Kidney (tissue), 14 donors: ENCODE results near the gene TNRC6A. TPM values are rescaled to one million over a fixed set of nuclear protein-coding genes. Genes with fewer than 3 reads are reported as not detected.

Experiments
- DNase-seq, 5 donors: peaks; one replicate each; pipeline ENCODE4 v3.0.0-alpha.2; 2013 to 2020
- FAIRE-seq: peaks from 2 replicates; lab custom pipeline; 2012; peaks lifted over from hg19 to GRCh38; lab: Jason Lieb, UNC
- H3K27ac ChIP-seq, 2 donors: one replicate each; pipeline ENCODE4 v1.7.0; 2013; ENCODE audit warnings: low read depth in 2 of 2, low read length in 2 of 2, inconsistent platforms in 1 of 2
- H3K27me3 ChIP-seq: one replicate; pipeline ENCODE4 v1.7.1; 2013; ENCODE audit warnings: low read length, inconsistent platforms; ENCODE audit not compliant: control insufficient read depth, insufficient read depth
- H3K36me3 ChIP-seq, 3 donors: one replicate each; pipeline versions ENCODE4 v1.7.0 to v1.7.1; 2013; ENCODE audit warnings: low read length in 3 of 3, control low read depth in 1 of 3, inconsistent platforms in 1 of 3; ENCODE audit not compliant: insufficient read depth in 3 of 3, control insufficient read depth in 2 of 3
- H3K4me1 ChIP-seq, 3 donors: one replicate each; pipeline versions ENCODE4 v1.7.0 to v1.7.1; 2013; ENCODE audit warnings: low read length in 3 of 3, inconsistent platforms in 1 of 3, low read depth in 1 of 3; ENCODE audit not compliant: control insufficient read depth in 2 of 3, insufficient read depth in 2 of 3
- H3K4me3 ChIP-seq, 3 donors: one replicate each; pipeline versions ENCODE4 v1.7.0 to v1.8.1; 2013; ENCODE audit warnings: low read length in 3 of 3, control low read depth in 1 of 3, inconsistent platforms in 1 of 3
- H3K9ac ChIP-seq, 3 donors: one replicate each; pipeline versions ENCODE4 v1.7.0 to v1.7.1; 2013; ENCODE audit warnings: low read length in 3 of 3, control low read depth in 1 of 3, inconsistent platforms in 1 of 3
- H3K9me3 ChIP-seq, 3 donors: one replicate each; pipeline versions ENCODE4 v1.7.0 to v1.7.1; 2013; ENCODE audit warnings: low read length in 3 of 3, control low read depth in 1 of 3, inconsistent platforms in 1 of 3; ENCODE audit not compliant: control insufficient read depth in 2 of 3, insufficient read depth in 1 of 3
- intact Hi-C: fragments of 100-400 bp; cut with DNase I; formaldehyde crosslinking; loops from one replicate; pipeline ENCODE4 v1.11.1; 2022
- polyA plus RNA-seq: library from polyadenylated mRNA; stranded (reverse); fragments of 350-450 nt; fragmentation: Illumina TruSeq; extraction: RNeasy Lipid Tissue Mini Kit (QIAGEN cat#74804); gene quantifications from one replicate; pipeline ENCODE4 v1.2.3, GENCODE V29; 2014; ENCODE audit warnings: low read depth, low replicate concordance; ENCODE audit not compliant: insufficient read depth
- total RNA-seq: library from RNA; stranded (reverse); fragmentation: NEBNext Ultra II Directional; extraction: Animal tissue kit (Norgen Biotek cat#: 25700); gene quantifications from one replicate; pipeline ENCODE4 v1.2.1, GENCODE V29; 2021
- TF ChIP-seq, protein P1 (sequence below): IDR thresholded peaks from 3 replicates; pipeline ENCODE4 v1.5.1; 2012; ENCODE audit warnings: mild to moderate bottlenecking, moderate library complexity, borderline replicate concordance; ENCODE audit not compliant: insufficient read depth; ENCODE audit errors: extremely low read depth
- donor health status: control.
- donor health status: control.
- donor health status: control.
- donor health status: control.
- donor health status: control.
- donor health status: DM: yes; HTN: yes; CAD: no.
- donor health status: Normal renal cell carcinoma (clear cell type).

TNRC6A gene
- total and polyA plus RNA-seq, 2 donors from 2014 or later: 8.0 to 61.9 TPM

DNA sequence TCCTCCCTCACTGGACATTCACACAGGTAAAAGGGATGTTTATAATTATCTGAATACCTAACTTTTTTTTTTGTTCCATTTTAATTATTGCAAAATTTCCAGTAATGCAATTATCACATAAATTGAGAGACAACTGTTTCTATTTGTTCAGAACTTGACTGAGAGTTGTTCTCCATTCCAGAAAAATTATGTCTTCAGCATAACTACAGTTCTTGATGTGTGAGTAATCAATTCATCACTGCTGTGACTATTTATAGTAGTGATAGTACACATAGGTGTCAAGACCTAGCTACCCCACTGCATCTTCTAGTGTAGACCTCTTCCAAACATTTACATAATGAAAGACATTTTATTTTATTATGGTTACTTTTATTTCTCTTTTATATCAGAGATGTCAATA, 5.8 kb upstream of the TNRC6A start:
- no peak overlapping the region for H3K27ac ChIP-seq
- TF ChIP-seq, protein P1, sequence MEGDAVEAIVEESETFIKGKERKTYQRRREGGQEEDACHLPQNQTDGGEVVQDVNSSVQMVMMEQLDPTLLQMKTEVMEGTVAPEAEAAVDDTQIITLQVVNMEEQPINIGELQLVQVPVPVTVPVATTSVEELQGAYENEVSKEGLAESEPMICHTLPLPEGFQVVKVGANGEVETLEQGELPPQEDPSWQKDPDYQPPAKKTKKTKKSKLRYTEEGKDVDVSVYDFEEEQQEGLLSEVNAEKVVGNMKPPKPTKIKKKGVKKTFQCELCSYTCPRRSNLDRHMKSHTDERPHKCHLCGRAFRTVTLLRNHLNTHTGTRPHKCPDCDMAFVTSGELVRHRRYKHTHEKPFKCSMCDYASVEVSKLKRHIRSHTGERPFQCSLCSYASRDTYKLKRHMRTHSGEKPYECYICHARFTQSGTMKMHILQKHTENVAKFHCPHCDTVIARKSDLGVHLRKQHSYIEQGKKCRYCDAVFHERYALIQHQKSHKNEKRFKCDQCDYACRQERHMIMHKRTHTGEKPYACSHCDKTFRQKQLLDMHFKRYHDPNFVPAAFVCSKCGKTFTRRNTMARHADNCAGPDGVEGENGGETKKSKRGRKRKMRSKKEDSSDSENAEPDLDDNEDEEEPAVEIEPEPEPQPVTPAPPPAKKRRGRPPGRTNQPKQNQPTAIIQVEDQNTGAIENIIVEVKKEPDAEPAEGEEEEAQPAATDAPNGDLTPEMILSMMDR: no peak
- no peaks in the 10 kb centered on the region for H3K36me3 ChIP-seq
- no peaks in the 10 kb centered on the region for H3K27me3 ChIP-seq
- intact Hi-C loops: no loop called here
- H3K4me3 ChIP-seq: no peak overlapping the region
- DNase-seq: no peak
- no peaks in the 10 kb centered on the region for H3K9me3 ChIP-seq
- no peak for FAIRE-seq
- H3K9ac ChIP-seq: no peak overlapping the region
- peaks cover 0 to 2% (median 0%) of the 10 kb centered on the region in 3 donors for H3K4me1 ChIP-seq

GRCh38 chr16:24728011-24728410, 1.4 kb upstream of the TNRC6A start:
- FAIRE-seq: no peak
- no peaks in the 10 kb centered on the region for H3K27me3 ChIP-seq
- TF ChIP-seq, protein P1: no peak
- no peak overlapping the region for H3K9ac ChIP-seq
- H3K9me3 ChIP-seq: no peaks in the 10 kb centered on the region
- no peak overlapping the region for H3K27ac ChIP-seq
- H3K4me1 ChIP-seq: peaks cover 3 to 9% (median 9%) of the 10 kb centered on the region in 3 donors
- H3K36me3 ChIP-seq: no peaks in the 10 kb centered on the region
- no peak for DNase-seq
- no peak overlapping the region for H3K4me3 ChIP-seq
- intact Hi-C loops: no loop called here

GRCh38 chr16:24728891-24729242, 584 bp upstream of the TNRC6A start:
- Histone ChIP-seq H3K4me1 (peaks cover 3 to 17% (median 11%) of the 10 kb centered on the region in 3 donors), H3K4me3 (peak overlapping the region; percentile 47 to 81 (median 80)), H3K36me3 (no peaks in the 10 kb centered on the region), H3K9ac (peak overlapping the region; percentile 12 to 82 (median 54)), H3K27me3 (no peaks in the 10 kb centered on the region), H3K9me3 (no peaks in the 10 kb centered on the region), H3K27ac (peak overlapping the region; percentile 96 to 97)
- FAIRE-seq: no peak
- intact Hi-C loops: no loop called here
- DNase-seq: peak in 2 of 5 donors; percentile 7 to 11
- TF ChIP-seq, protein P1: no peak
